Thoracic aorta (tissue), 2 donors: Measurements from ENCODE around the gene INPP4B. TPM values are rescaled to one million over a fixed set of nuclear protein-coding genes. Genes with fewer than 3 reads are reported as not detected.

Experiments
- ATAC-seq: fragments of 150-250 bp; one replicate; pipeline ENCODE4 v1.8.0; 2017; ENCODE audit warnings: low read depth; ENCODE audit not compliant: insufficient number of reproducible peaks, low FRiP score
- DNase-seq: peaks from one replicate; pipeline ENCODE4 v3.0.0-alpha.2; 2020; ENCODE audit warnings: low spot score
- H3K27ac ChIP-seq, 2 donors: fragments of 200-600 bp; sonication (generic); 1 replicate in 1 of 2; 2 replicates in 1 of 2; pipeline ENCODE4 v1.5.1; 2016; ENCODE audit warnings: mild to moderate bottlenecking in 2 of 2, moderate library complexity in 2 of 2
- H3K27me3 ChIP-seq: fragments of 200-600 bp; sonication (generic); replicated peaks from 2 replicates; pipeline ENCODE4 v1.6.0; 2016; ENCODE audit warnings: mild to moderate bottlenecking; ENCODE audit not compliant: insufficient read depth
- H3K36me3 ChIP-seq: fragments of 200-600 bp; sonication (generic); one replicate; pipeline ENCODE4 v1.5.1; 2016
- H3K4me1 ChIP-seq, 2 donors: fragments of 200-600 bp; sonication (generic); 1 replicate in 1 of 2; 2 replicates in 1 of 2; pipeline versions ENCODE4 v1.5.1 to v1.6.0; 2016; ENCODE audit warnings: low read depth in 2 of 2, mild to moderate bottlenecking in 1 of 2; ENCODE audit not compliant: control insufficient read depth in 1 of 2
- H3K4me3 ChIP-seq: fragments of 200-600 bp; sonication (generic); 2 replicates; pipeline ENCODE4 v1.5.1; 2016; ENCODE audit warnings: mild to moderate bottlenecking
- H3K9me3 ChIP-seq: fragments of 200-600 bp; sonication (generic); 2 replicates; pipeline ENCODE4 v1.5.1; 2016
- total RNA-seq, 2 donors: library from RNA; depleted of rRNA; stranded (reverse); fragments of >200 nt; gene quantifications; one replicate each; pipeline versions ENCODE4 v1.1.0 to v1.2.3, GENCODE V29; 2016
- TF ChIP-seq, protein P1 (sequence below): fragments of 200-600 bp; sonication (generic); IDR thresholded peaks from one replicate; pipeline ENCODE4 v1.5.1; 2019; ENCODE audit warnings: antibody characterized with exemption

The INPP4B gene
- total RNA-seq, 2 donors from 2014 or later, result 21.1 to 30.4 TPM

DNA sequence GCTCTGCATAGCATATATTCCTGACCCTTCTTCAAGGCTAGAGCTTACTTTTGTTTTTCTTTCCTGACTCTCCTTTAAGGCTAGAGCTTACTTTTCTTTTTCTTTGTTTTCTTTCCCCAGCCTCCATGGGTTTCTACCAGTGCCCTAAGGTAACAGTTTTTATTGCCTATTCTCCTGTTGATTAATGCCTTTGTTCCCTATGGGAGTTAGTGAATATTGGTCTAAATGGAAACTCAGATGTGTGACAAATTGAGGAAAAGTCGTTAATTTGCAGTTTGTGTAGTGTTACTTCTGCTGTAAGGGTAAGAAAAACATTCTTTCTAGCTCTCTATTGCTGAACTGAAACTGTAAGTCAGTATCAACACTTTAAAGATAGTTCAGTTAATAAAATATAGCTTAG lies 851.0 kb downstream of the INPP4B start:
- DNase-seq (no peak), ATAC-seq (no peak)
- Histone ChIP-seq H3K4me1 (no peaks in the 10 kb centered on the region), H3K27me3 (no peaks in the 10 kb centered on the region), H3K27ac (no peak overlapping the region), H3K36me3 (no peaks in the 10 kb centered on the region), H3K9me3 (no peaks in the 10 kb centered on the region), H3K4me3 (no peak overlapping the region)
- TF ChIP-seq, protein P1, sequence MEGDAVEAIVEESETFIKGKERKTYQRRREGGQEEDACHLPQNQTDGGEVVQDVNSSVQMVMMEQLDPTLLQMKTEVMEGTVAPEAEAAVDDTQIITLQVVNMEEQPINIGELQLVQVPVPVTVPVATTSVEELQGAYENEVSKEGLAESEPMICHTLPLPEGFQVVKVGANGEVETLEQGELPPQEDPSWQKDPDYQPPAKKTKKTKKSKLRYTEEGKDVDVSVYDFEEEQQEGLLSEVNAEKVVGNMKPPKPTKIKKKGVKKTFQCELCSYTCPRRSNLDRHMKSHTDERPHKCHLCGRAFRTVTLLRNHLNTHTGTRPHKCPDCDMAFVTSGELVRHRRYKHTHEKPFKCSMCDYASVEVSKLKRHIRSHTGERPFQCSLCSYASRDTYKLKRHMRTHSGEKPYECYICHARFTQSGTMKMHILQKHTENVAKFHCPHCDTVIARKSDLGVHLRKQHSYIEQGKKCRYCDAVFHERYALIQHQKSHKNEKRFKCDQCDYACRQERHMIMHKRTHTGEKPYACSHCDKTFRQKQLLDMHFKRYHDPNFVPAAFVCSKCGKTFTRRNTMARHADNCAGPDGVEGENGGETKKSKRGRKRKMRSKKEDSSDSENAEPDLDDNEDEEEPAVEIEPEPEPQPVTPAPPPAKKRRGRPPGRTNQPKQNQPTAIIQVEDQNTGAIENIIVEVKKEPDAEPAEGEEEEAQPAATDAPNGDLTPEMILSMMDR, result no peak

DNA sequence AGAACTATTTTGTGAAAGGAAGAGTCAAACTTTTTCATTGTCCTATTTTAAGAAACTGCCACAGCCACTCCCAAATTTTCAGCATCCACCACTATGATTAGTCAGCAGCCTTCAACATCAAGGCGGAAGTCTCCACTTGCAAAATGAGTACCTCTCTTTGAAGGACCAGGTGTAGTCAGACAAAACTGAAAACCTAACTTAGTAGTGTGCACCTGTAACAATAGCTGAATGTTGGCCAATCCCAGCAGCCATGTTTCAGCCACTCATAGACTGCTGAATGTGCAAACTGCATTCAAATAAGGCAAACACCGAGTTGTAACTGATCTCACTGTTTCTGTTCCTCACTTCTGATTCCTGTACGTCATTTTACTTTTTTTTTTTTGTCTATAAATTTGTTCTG lies 868.7 kb downstream of the INPP4B start:
- no peak for ATAC-seq
- TF ChIP-seq, protein P1, result no peak

More for the DNA sequence above, 868.7 kb downstream of the INPP4B start:
- Histone ChIP-seq H3K4me1 (no peaks in the 10 kb centered on the region), H3K36me3 (no peaks in the 10 kb centered on the region), H3K27ac (no peak overlapping the region), H3K27me3 (no peaks in the 10 kb centered on the region), H3K4me3 (no peak overlapping the region), H3K9me3 (no peaks in the 10 kb centered on the region)
- DNase-seq, result no peak
